ENCODE measurements around the gene PTAR1. TPM values are rescaled to one million over a fixed set of nuclear protein-coding genes. Genes with fewer than 3 reads are reported as not detected.

PTAR1 gene
- total and polyA plus RNA-seq, 4 donors, result 8.6 to 177 (median 25.9) TPM

GRCh38 chr9:69719367-69719766 lies 40.4 kb downstream of the PTAR1 start:
- Histone ChIP-seq H3K9me3 (ENCODE audit: control insufficient read depth in 4 of 4, insufficient read depth in 3 of 4, low read length in 3 of 4) (peaks cover 0 to 6% (median 0%) of the 10 kb centered on the region in 4 donors), H3K4me1 (ENCODE audit: control insufficient read depth in 5 of 5, insufficient read depth in 5 of 5, low read length in 5 of 5) (peaks cover 0 to 8% (median 0%) of the 10 kb centered on the region in 5 donors), H3K9ac (ENCODE audit: insufficient read depth in 1 of 2, low read length in 2 of 2) (no peak overlapping the region), H3K27ac (ENCODE audit: low read depth in 1 of 2, low read length in 1 of 2) (no peak overlapping the region), H3K27me3 (ENCODE audit: control insufficient read depth in 3 of 3, insufficient read depth in 3 of 3, low read length in 2 of 3) (no peaks in the 10 kb centered on the region), H3K4me3 (no peak overlapping the region), H3K36me3 (ENCODE audit: control insufficient read depth in 4 of 4, insufficient read depth in 4 of 4, low read length in 4 of 4) (peaks cover 6 to 43% (median 37%) of the 10 kb centered on the region in 4 donors)
- ATAC-seq (ENCODE audit: insufficient read depth, low FRiP score) (no peak), DNase-seq (no peak)
- no peak for TF ChIP-seq CTCF (IDR thresholded peaks at IDR 0.05; ENCODE audit: control extremely low read depth, extremely low read depth)
- 95 to 97% methylated on average over 3 of the region's 3 CpGs for WGBS, 2 donors

- DNase-seq (no peak), ATAC-seq (ENCODE audit: insufficient read depth, low FRiP score) (no peak)
- peaks cover 6 to 41% (median 35%) of the 10 kb centered on the region in 4 donors for H3K36me3 ChIP-seq (ENCODE audit: control insufficient read depth in 4 of 4, insufficient read depth in 4 of 4, low read length in 4 of 4)
- no peak overlapping the region for H3K9ac ChIP-seq (ENCODE audit: insufficient read depth in 1 of 2, low read length in 2 of 2)
- no peak for TF ChIP-seq CTCF (IDR thresholded peaks at IDR 0.05; ENCODE audit: control extremely low read depth, extremely low read depth)
- H3K4me3 ChIP-seq, result no peak overlapping the region
- H3K4me1 ChIP-seq (ENCODE audit: control insufficient read depth in 5 of 5, insufficient read depth in 5 of 5, low read length in 5 of 5), result peaks cover 0 to 8% (median 0%) of the 10 kb centered on the region in 5 donors
- no peak overlapping the region for H3K27ac ChIP-seq (ENCODE audit: low read depth in 1 of 2, low read length in 1 of 2)
- WGBS, 2 donors, result 92 to 97% methylated on average over 6 of the region's 6 CpGs
- H3K27me3 ChIP-seq (ENCODE audit: control insufficient read depth in 3 of 3, insufficient read depth in 3 of 3, low read length in 2 of 3), result no peaks in the 10 kb centered on the region
- H3K9me3 ChIP-seq (ENCODE audit: control insufficient read depth in 4 of 4, insufficient read depth in 3 of 4, low read length in 3 of 4), result peaks cover 0 to 6% (median 0%) of the 10 kb centered on the region in 4 donors
Measured at GRCh38 chr9:69718218-69718617, 41.6 kb downstream of the PTAR1 start.

GRCh38 chr9:69715825-69716224 lies 44.0 kb downstream of the PTAR1 start:
- no peak for TF ChIP-seq CTCF (IDR thresholded peaks at IDR 0.05; ENCODE audit: control extremely low read depth, extremely low read depth)
- Histone ChIP-seq H3K9me3 (ENCODE audit: control insufficient read depth in 4 of 4, insufficient read depth in 3 of 4, low read length in 3 of 4) (peaks cover 0 to 4% (median 0%) of the 10 kb centered on the region in 4 donors), H3K27me3 (ENCODE audit: control insufficient read depth in 3 of 3, insufficient read depth in 3 of 3, low read length in 2 of 3) (no peaks in the 10 kb centered on the region), H3K9ac (ENCODE audit: insufficient read depth in 1 of 2, low read length in 2 of 2) (no peak overlapping the region), H3K36me3 (ENCODE audit: control insufficient read depth in 4 of 4, insufficient read depth in 4 of 4, low read length in 4 of 4) (peaks cover 5 to 28% (median 23%) of the 10 kb centered on the region in 4 donors), H3K4me3 (no peak overlapping the region), H3K4me1 (ENCODE audit: control insufficient read depth in 5 of 5, insufficient read depth in 5 of 5, low read length in 5 of 5) (peaks cover 0 to 5% (median 0%) of the 10 kb centered on the region in 5 donors), H3K27ac (ENCODE audit: low read depth in 1 of 2, low read length in 1 of 2) (no peak overlapping the region)
- ATAC-seq (ENCODE audit: insufficient read depth, low FRiP score) (no peak), DNase-seq (no peak)
- WGBS, 2 donors, result 94 to 95% methylated on average over 1 of the region's 1 CpG

GRCh38 chr9:69715096-69715495 lies 44.7 kb downstream of the PTAR1 start:
- TF ChIP-seq CTCF (IDR thresholded peaks at IDR 0.05; ENCODE audit: control extremely low read depth, extremely low read depth), result no peak
- 95 to 96% methylated on average over 3 of the region's 3 CpGs for WGBS, 2 donors
- ATAC-seq (ENCODE audit: insufficient read depth, low FRiP score), result no peak

More at GRCh38 chr9:69715096-69715495, 44.7 kb downstream of the PTAR1 start:
- Histone ChIP-seq H3K9ac (ENCODE audit: insufficient read depth in 1 of 2, low read length in 2 of 2) (no peak overlapping the region), H3K4me1 (ENCODE audit: control insufficient read depth in 5 of 5, insufficient read depth in 5 of 5, low read length in 5 of 5) (peaks cover 0 to 5% (median 0%) of the 10 kb centered on the region in 5 donors), H3K4me3 (no peak overlapping the region), H3K27me3 (ENCODE audit: control insufficient read depth in 3 of 3, insufficient read depth in 3 of 3, low read length in 2 of 3) (no peaks in the 10 kb centered on the region), H3K36me3 (ENCODE audit: control insufficient read depth in 4 of 4, insufficient read depth in 4 of 4, low read length in 4 of 4) (peaks cover 5 to 21% (median 16%) of the 10 kb centered on the region in 4 donors), H3K9me3 (ENCODE audit: control insufficient read depth in 4 of 4, insufficient read depth in 3 of 4, low read length in 3 of 4) (no peaks in the 10 kb centered on the region), H3K27ac (ENCODE audit: low read depth in 1 of 2, low read length in 1 of 2) (no peak overlapping the region)
- no peak for DNase-seq
